ENCODE results near the gene ZNF487.

DNA sequence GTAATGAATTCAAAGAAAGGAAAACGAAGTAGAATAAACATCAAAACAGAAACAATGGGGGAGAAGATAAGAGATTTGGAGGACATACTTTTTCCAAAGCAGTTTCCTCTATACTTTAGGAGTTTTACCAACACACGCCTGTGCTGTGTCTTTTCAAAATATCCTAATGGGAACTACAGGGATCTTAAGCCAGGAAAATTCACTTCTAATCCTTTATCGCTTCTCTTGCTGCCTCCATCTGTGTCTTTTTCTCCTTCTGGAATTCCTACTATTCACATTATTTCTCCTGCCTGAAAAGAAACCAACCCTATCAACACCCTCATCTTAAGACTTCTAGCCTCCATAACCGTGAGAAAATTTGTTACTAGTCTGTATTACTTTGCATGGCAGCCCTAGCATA is 34.7 kb upstream of the ZNF487 start:
- TF ChIP-seq EZH2phosphoT487 (IDR thresholded peaks at IDR 0.05; ENCODE audit: insufficient read depth, low read depth) (no peak), EZH2 (IDR thresholded peaks at IDR 0.05; ENCODE audit: insufficient read depth, poor library complexity, severe bottlenecking) (no peak)

Measured in GM23248 (cell line).